ENCODE results near the gene OPHN1.

The OPHN1 gene

GRCh38 chrX:68461576-68461975, 28.3 kb upstream of the OPHN1 start:
- TF ChIP-seq CTCF (IDR thresholded peaks at IDR 0.05; ENCODE audit: borderline replicate concordance, insufficient read depth, low read depth, low read length), result no peak
- H3K4me3 ChIP-seq (ENCODE audit: low read depth, low read length), result no peak overlapping the region

GRCh38 chrX:68461093-68461492, 27.8 kb upstream of the OPHN1 start:
- no peak for TF ChIP-seq CTCF (IDR thresholded peaks at IDR 0.05; ENCODE audit: borderline replicate concordance, insufficient read depth, low read depth, low read length)
- H3K4me3 ChIP-seq (ENCODE audit: low read depth, low read length), result no peak overlapping the region

GRCh38 chrX:68455151-68455510, 21.8 kb upstream of the OPHN1 start:
- TF ChIP-seq CTCF (IDR thresholded peaks at IDR 0.05; ENCODE audit: borderline replicate concordance, insufficient read depth, low read depth, low read length), result no peak

GRCh38 chrX:68454476-68455150, 21.3 kb upstream of the OPHN1 start:
- TF ChIP-seq CTCF (IDR thresholded peaks at IDR 0.05; ENCODE audit: borderline replicate concordance, insufficient read depth, low read depth, low read length), result no peak
- no peak overlapping the region for H3K4me3 ChIP-seq (ENCODE audit: low read depth, low read length)

More at GRCh38 chrX:68455151-68455510, 21.8 kb upstream of the OPHN1 start:
- no peak overlapping the region for H3K4me3 ChIP-seq (ENCODE audit: low read depth, low read length)

GRCh38 chrX:68451720-68452119, 18.4 kb upstream of the OPHN1 start:
- no peak for TF ChIP-seq CTCF (IDR thresholded peaks at IDR 0.05; ENCODE audit: borderline replicate concordance, insufficient read depth, low read depth, low read length)
- no peak overlapping the region for H3K4me3 ChIP-seq (ENCODE audit: low read depth, low read length)

- no peak for TF ChIP-seq CTCF (IDR thresholded peaks at IDR 0.05; ENCODE audit: borderline replicate concordance, insufficient read depth, low read depth, low read length)
- no peak overlapping the region for H3K4me3 ChIP-seq (ENCODE audit: low read depth, low read length)
Observed at GRCh38 chrX:68443155-68443868, 10.0 kb upstream of the OPHN1 start.

GRCh38 chrX:68440940-68441339, 7.6 kb upstream of the OPHN1 start:
- no peak overlapping the region for H3K4me3 ChIP-seq (ENCODE audit: low read depth, low read length)
- no peak for TF ChIP-seq CTCF (IDR thresholded peaks at IDR 0.05; ENCODE audit: borderline replicate concordance, insufficient read depth, low read depth, low read length)

Data from GM12875 (cell line).